Measurements from ENCODE around the gene OSBPL1A.

Gene OSBPL1A

GRCh38 chr18:24187049-24187448 is 210.6 kb downstream of the OSBPL1A start:
- DNase-seq (ENCODE audit: low read depth): no peak
- no peak overlapping the region for H3K4me3 ChIP-seq (ENCODE audit: low read length)
- no peak for TF ChIP-seq CTCF (conservative IDR thresholded peaks at IDR 0.05; ENCODE audit: low read length)

DNA sequence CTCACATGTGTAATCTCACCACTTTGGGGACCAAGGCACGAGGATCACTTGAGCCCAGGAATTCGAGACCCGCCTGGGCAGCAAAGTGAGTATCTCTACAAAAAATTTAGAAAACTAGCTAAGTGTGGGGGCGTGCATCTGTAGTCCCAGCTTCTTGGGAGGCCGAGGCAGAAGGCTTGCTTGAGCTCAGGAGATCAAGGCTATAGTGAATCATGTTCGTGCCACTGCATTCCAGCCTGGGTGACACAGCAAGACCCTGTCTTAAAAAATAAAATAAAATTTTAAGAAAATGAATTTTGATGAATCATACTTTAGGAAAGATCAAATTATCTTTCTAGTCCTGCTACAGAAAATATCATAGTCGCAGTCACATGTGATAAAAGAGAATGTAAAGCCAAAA is 211.8 kb downstream of the OSBPL1A start:
- no peak overlapping the region for H3K4me3 ChIP-seq (ENCODE audit: low read length)
- no peak for DNase-seq (ENCODE audit: low read depth)
- TF ChIP-seq CTCF (conservative IDR thresholded peaks at IDR 0.05; ENCODE audit: low read length): no peak

- no peak for TF ChIP-seq CTCF (conservative IDR thresholded peaks at IDR 0.05; ENCODE audit: low read length)
- DNase-seq (ENCODE audit: low read depth): peak; percentile 34
- H3K4me3 ChIP-seq (ENCODE audit: low read length): no peak overlapping the region
Measured at GRCh38 chr18:24181806-24182205, 215.8 kb downstream of the OSBPL1A start.

DNA sequence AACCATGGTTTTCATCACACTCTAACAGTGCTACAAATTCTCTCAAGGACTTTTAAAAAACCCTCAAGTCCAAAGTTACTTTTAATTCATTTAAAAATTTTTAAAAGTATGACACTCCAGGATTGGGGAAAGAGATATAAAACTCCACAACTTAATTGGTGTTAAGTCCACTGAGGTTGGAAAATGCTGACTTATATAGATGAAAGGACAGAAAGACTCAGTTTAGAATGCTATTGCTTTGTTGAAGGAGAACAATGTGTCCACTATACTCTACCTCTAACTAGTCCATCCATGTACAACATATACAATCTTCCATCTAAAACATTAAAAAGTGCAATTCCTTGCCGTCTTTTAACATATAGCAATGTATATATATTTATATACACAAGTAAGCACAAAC is 217.6 kb downstream of the OSBPL1A start:
- TF ChIP-seq CTCF (conservative IDR thresholded peaks at IDR 0.05; ENCODE audit: low read length): no peak
- DNase-seq (ENCODE audit: low read depth): no peak
- H3K4me3 ChIP-seq (ENCODE audit: low read length): no peak overlapping the region

DNA sequence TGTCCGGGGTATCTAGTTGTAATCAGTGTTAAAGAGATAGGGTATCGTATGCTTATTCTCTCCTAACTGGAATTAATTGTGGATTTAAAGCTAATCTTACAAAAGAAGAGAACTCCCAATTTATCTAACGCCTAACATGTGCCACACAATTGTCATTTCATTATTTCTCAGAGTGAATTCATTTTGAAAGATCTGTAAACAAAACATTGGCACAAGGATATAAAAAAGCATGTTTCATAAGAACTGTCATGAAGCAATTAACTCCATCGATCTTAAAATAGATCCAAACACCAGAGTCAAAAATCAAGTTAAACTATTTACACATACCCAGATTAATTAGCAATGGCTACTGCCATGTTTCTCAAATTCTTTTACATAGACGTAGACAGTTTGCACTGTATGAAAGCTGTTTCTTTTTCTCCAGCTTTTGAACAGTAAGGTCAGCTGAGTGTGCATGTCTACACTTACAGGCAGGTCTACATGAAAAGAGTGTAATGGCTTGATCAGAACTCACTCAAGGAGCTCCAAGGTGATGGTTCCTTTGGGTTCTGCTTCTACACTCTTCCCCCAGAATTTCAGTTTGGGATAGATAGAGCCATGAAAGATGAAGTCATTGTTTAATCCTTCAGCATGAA is 220.0 kb downstream of the OSBPL1A start:
- no peak overlapping the region for H3K4me3 ChIP-seq (ENCODE audit: low read length)
- no peak for TF ChIP-seq CTCF (conservative IDR thresholded peaks at IDR 0.05; ENCODE audit: low read length)
- no peak for DNase-seq (ENCODE audit: low read depth)

- no peak overlapping the region for H3K4me3 ChIP-seq (ENCODE audit: low read length)
- peak; percentile 79 for TF ChIP-seq CTCF (conservative IDR thresholded peaks at IDR 0.05; ENCODE audit: low read length)
- DNase-seq (ENCODE audit: low read depth): peak; percentile 51
Measured at GRCh38 chr18:24176727-24177416, 220.8 kb downstream of the OSBPL1A start.

DNA sequence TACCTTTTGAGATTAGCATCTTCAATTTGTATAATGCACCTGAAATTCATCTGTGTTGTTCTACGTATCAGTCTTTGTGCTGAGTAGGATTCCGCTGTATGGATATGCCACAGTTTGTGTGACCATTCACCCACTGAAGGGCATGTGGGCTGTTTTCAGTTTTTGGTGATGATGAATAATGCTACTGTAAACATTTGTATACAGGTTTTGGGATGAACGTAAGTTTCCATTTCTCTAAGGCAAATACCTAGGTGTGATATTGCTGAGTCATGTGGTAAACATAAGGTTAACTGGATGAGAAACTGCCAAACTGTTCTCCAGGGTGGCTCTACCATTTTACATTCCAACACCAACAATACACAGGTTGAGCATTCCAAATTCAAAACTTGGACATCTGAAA is 223.6 kb downstream of the OSBPL1A start:
- no peak overlapping the region for H3K4me3 ChIP-seq (ENCODE audit: low read length)
- no peak for DNase-seq (ENCODE audit: low read depth)
- no peak for TF ChIP-seq CTCF (conservative IDR thresholded peaks at IDR 0.05; ENCODE audit: low read length)

All from AG10803 (cell line).